Spinal cord (tissue), 10 donors: ENCODE measurements around the gene TUBGCP5. TPM values are rescaled to one million over a fixed set of nuclear protein-coding genes. Genes with fewer than 3 reads are reported as not detected.
"Not testable (repeated sequence)": the region's sequence is repeated elsewhere in the genome, so short reads cannot be mapped to it uniquely, and the experiment has no call there.

Experiments
- DNase-seq, 6 donors: peaks; one replicate each; pipeline versions ENCODE4 v3.0.0 to v3.0.0-alpha.2; 2013 to 2015; ENCODE audit warnings: low spot score in 6 of 6, low read depth in 4 of 6
- H3K27ac ChIP-seq: one replicate; pipeline ENCODE4 v1.5.1; 2013; ENCODE audit warnings: low read depth, low read length, control low read depth
- H3K27me3 ChIP-seq: one replicate; pipeline ENCODE4 v1.6.1; 2013; ENCODE audit warnings: low read length; ENCODE audit not compliant: control insufficient read depth, insufficient read depth
- H3K36me3 ChIP-seq: one replicate; pipeline ENCODE4 v1.6.1; 2013; ENCODE audit warnings: low read length; ENCODE audit not compliant: control insufficient read depth, insufficient read depth
- H3K4me1 ChIP-seq: one replicate; pipeline ENCODE4 v1.6.1; 2013; ENCODE audit warnings: low read length; ENCODE audit not compliant: control insufficient read depth, insufficient read depth
- H3K4me3 ChIP-seq: one replicate; pipeline ENCODE4 v1.5.1; 2013; ENCODE audit warnings: low read depth, low read length, control low read depth
- H3K9me3 ChIP-seq: one replicate; pipeline ENCODE4 v1.6.1; 2013; ENCODE audit warnings: low read length; ENCODE audit not compliant: control insufficient read depth, insufficient read depth
- WGBS: methylation state at CpG from one replicate; pipeline ENCODE4 v1.1.5; 2013; ENCODE audit warnings: missing lambda C conversion rate; ENCODE audit not compliant: insufficient coverage; 5-methylcytosine and 5-hydroxymethylcytosine counted together
- polyA plus RNA-seq, 2 donors: library from polyadenylated mRNA; unstranded; fragments of 120-200 nt; gene quantifications; one replicate each; pipeline ENCODE4 v1.2.1, GENCODE V29; 2013; ENCODE audit not compliant: insufficient read length in 2 of 2
- total RNA-seq, 2 donors: library from RNA; depleted of rRNA in 1 of 2; stranded (reverse); fragments of 120-200 nt in 1 of 2; fragments of >200 nt in 1 of 2; gene quantifications; one replicate each; pipeline versions ENCODE4 v1.2.3 to v1.2.4, GENCODE V29; 2013 to 2014
- donor health status: healthy.

Gene TUBGCP5
- total and polyA plus RNA-seq, 4 donors: 18.6 to 37.4 (median 29.7) TPM

DNA sequence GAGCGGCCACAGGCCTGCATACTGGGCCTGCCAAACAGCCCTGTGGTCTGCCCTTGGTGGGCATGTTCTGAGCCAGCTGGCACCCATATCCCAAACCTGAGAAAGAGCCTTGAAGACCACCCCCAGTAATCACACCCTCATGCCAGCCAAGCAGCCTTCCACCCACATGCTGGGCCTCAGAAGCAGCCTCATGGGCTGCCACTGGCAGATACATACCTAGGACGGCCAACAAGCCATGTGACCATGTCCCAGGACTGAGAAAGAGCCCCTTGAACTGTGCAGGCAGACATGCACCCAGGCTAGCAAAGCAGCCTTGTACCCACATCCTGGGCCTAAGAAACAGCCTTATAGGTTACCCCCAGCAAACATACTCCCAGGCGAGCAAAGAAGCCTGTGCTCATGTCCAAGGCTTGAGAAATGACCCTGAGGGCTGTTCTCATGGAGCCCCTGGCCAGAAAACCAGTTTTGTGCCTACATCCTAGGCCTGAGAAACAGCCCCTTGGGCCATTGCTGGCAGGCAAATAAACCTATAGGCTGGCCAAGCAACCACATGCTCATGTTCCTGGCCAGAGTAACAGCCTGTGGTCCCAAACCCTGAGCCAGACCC is 24.9 kb downstream of the TUBGCP5 start:
- no peak for DNase-seq
- Histone ChIP-seq H3K9me3 (no peaks in the 10 kb centered on the region), H3K4me1 (no peaks in the 10 kb centered on the region), H3K36me3 (peaks cover 58% of the 10 kb centered on the region), H3K27me3 (no peaks in the 10 kb centered on the region), H3K4me3 (no peak overlapping the region), H3K27ac (no peak overlapping the region)
- WGBS: 100% methylated on average over 3 of the region's 3 CpGs

DNA sequence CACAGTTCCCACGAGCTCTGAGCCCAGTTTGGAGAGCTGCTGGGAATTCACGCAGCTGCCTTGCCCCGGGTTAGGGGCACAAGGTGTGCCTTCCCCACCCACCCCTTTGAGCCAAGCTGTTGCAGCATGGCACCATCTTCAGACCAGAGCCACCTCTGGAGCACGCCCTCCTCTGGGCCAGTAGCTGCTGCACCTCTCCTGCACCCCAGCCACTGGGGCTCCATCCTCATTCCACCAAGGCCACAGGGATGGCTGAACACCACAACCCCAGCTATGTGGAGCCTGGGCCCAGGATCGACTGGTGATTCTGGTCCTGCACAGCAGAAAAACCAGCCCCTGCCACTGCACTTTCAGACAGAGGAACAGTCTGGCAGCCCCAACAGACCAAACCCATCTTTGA is 25.7 kb downstream of the TUBGCP5 start:
- DNase-seq: no peak
- H3K4me3 ChIP-seq: no peak overlapping the region
- WGBS: 96% methylated on average over 4 of the region's 5 CpGs
- no peaks in the 10 kb centered on the region for H3K27me3 ChIP-seq
- H3K36me3 ChIP-seq: peaks cover 54% of the 10 kb centered on the region
- no peak overlapping the region for H3K27ac ChIP-seq
- no peaks in the 10 kb centered on the region for H3K4me1 ChIP-seq
- no peaks in the 10 kb centered on the region for H3K9me3 ChIP-seq

GRCh38 chr15:23012616-23013015 is 26.8 kb downstream of the TUBGCP5 start:
- H3K27me3 ChIP-seq, DNase-seq, H3K9me3 ChIP-seq, H3K4me3 ChIP-seq, H3K27ac ChIP-seq, H3K4me1 ChIP-seq: not testable (repeated sequence)
- 97% methylated on average over 6 of the region's 9 CpGs for WGBS
- peaks cover 62% of the 10 kb centered on the region for H3K36me3 ChIP-seq

DNA sequence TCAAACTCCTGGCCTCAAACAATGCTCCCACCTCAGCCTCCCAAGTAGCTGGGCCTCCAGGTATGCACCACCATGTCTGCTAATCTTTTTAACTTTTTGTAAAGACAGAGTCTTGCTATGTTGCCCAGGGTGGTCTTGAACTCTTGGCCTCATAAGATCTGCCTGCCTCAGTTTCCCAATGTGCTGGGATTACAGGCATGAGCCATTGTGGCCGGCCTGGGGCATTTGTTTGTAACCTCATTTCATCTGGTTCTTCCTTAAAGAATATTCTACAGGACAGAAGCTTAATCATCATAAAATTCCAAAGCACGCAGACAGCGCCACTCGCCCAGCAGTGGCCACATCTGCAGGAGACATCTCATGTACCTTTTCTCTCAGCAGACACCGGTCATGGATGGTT is 35.6 kb downstream of the TUBGCP5 start:
- DNase-seq: no peak
- Histone ChIP-seq H3K36me3 (peaks cover 41% of the 10 kb centered on the region), H3K27ac (no peak overlapping the region), H3K4me1 (no peaks in the 10 kb centered on the region), H3K9me3 (no peaks in the 10 kb centered on the region), H3K27me3 (no peaks in the 10 kb centered on the region), H3K4me3 (no peak overlapping the region)
- WGBS: 83% methylated on average over 1 of the region's 5 CpGs

- DNase-seq: no peak
- Histone ChIP-seq H3K36me3 (peaks cover 40% of the 10 kb centered on the region), H3K27ac (no peak overlapping the region), H3K27me3 (no peaks in the 10 kb centered on the region), H3K4me1 (no peaks in the 10 kb centered on the region), H3K9me3 (no peaks in the 10 kb centered on the region), H3K4me3 (no peak overlapping the region)
- WGBS: 90% methylated on average over 2 of the region's 2 CpGs
Observed at GRCh38 chr15:23002920-23003319, 36.4 kb downstream of the TUBGCP5 start.

GRCh38 chr15:22995795-22996194 is 43.6 kb downstream of the TUBGCP5 start:
- WGBS: 70% methylated on average over 2 of the region's 7 CpGs
- H3K4me3 ChIP-seq: no peak overlapping the region

GRCh38 chr15:22992024-22992326 is 47.4 kb downstream of the TUBGCP5 start:
- H3K4me3 ChIP-seq: no peak overlapping the region
- no peak for DNase-seq
- WGBS: 89% methylated on average over 3 of the region's 5 CpGs

More at GRCh38 chr15:22995795-22996194, 43.6 kb downstream of the TUBGCP5 start:
- Histone ChIP-seq H3K36me3 (peaks cover 41% of the 10 kb centered on the region), H3K9me3 (no peaks in the 10 kb centered on the region), H3K4me1 (no peaks in the 10 kb centered on the region), H3K27ac (no peak overlapping the region), H3K27me3 (no peaks in the 10 kb centered on the region)
- peak in 1 of 6 donors; percentile 5 for DNase-seq

DNA sequence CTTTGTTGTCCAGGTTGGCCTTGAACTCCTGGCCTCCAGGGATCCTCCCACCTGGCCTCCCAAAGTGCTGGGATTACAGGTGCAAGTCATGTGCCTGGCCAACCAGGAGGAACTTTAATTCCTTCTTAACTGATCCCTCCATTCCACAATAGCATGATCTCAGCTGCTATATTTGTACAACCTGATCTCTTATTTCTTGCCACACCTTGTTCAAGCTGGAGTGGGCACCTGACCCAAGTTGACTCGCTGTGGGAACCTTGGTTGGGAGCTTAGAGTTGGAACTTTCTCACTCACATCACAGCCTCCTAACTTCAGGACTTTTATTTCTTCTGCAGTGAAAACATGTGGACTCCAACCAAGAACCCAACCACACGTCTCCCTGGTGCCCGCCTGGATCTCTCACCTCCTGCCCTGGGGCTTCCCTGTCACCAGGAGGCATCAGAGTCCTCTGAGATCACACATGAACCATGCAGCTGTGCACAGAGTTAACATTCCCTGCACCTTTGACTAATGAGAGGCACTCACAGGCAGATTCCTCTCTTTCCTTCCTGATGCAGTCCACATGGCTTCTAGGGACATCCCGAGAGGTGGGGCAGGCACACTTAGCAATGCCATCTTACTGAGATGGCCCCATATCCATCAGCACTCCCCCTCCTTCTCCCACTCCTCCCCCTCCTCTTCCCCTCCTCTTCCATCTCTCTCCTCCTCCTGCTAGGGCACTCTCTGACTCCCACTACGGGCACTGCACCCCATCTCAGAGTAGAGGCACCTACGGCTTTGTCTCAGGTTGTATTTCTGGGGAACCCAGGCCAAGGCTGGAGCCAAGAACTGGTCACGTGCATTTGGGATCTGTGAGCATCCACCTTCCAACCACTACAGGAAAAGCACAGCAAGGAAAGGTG is 49.5 kb downstream of the TUBGCP5 start:
- Histone ChIP-seq H3K4me3 (no peak overlapping the region), H3K36me3 (peaks cover 13% of the 10 kb centered on the region), H3K27ac (no peak overlapping the region), H3K27me3 (no peaks in the 10 kb centered on the region), H3K4me1 (no peaks in the 10 kb centered on the region), H3K9me3 (no peaks in the 10 kb centered on the region)
- 71% methylated on average over 5 of the region's 7 CpGs for WGBS
- no peak for DNase-seq

More at GRCh38 chr15:22992024-22992326, 47.4 kb downstream of the TUBGCP5 start:
- H3K9me3 ChIP-seq: no peaks in the 10 kb centered on the region
- no peaks in the 10 kb centered on the region for H3K4me1 ChIP-seq
- H3K27me3 ChIP-seq: no peaks in the 10 kb centered on the region
- H3K36me3 ChIP-seq: peaks cover 23% of the 10 kb centered on the region
- H3K27ac ChIP-seq: no peak overlapping the region

- Histone ChIP-seq H3K36me3 (peaks cover 5% of the 10 kb centered on the region), H3K27me3 (no peaks in the 10 kb centered on the region), H3K4me1 (no peaks in the 10 kb centered on the region), H3K27ac (no peak overlapping the region), H3K4me3 (no peak overlapping the region), H3K9me3 (no peaks in the 10 kb centered on the region)
- 91% methylated on average over 4 of the region's 7 CpGs for WGBS
- DNase-seq: no peak
Observed at GRCh38 chr15:22988811-22989210, 50.6 kb downstream of the TUBGCP5 start.

GRCh38 chr15:22981931-22982330 is 57.4 kb downstream of the TUBGCP5 start:
- H3K4me1 ChIP-seq: peaks cover 11% of the 10 kb centered on the region
- H3K9me3 ChIP-seq, H3K36me3 ChIP-seq, H3K4me3 ChIP-seq, H3K27ac ChIP-seq, DNase-seq, H3K27me3 ChIP-seq: not testable (repeated sequence)
- 98% methylated on average over 6 of the region's 11 CpGs for WGBS
